Lung (tissue), 12 donors: ENCODE measurements around the gene AUTS2. TPM values are rescaled to one million over a fixed set of nuclear protein-coding genes. Genes with fewer than 3 reads are reported as not detected.

Experiments
- ATAC-seq: fragments of 200-7000 bp; cut with Tn5 transposase; one replicate; pipeline ENCODE4 v1.9.1; 2020; ENCODE audit warnings: moderate number of reproducible peaks; ENCODE audit not compliant: insufficient read depth, low FRiP score
- DNase-seq, 3 donors: peaks; one replicate each; pipeline ENCODE4 v3.0.0-alpha.2; 2013 to 2017
- H3K27ac ChIP-seq, 2 donors: one replicate each; pipeline ENCODE4 v1.5.1; 2013; ENCODE audit warnings: mild to moderate bottlenecking in 2 of 2, moderate library complexity in 2 of 2, control low read depth in 1 of 2, inconsistent platforms in 1 of 2, low read depth in 1 of 2, low read length in 1 of 2
- H3K27me3 ChIP-seq, 3 donors: one replicate each; pipeline ENCODE4 v1.5.1; 2013; ENCODE audit warnings: low read length in 2 of 3; ENCODE audit not compliant: control insufficient read depth in 3 of 3, insufficient read depth in 3 of 3
- H3K36me3 ChIP-seq, 4 donors: one replicate each; pipeline ENCODE4 v1.5.1; 2013; ENCODE audit warnings: low read length in 4 of 4, mild to moderate bottlenecking in 1 of 4, moderate library complexity in 1 of 4; ENCODE audit not compliant: control insufficient read depth in 4 of 4, insufficient read depth in 4 of 4
- H3K4me1 ChIP-seq, 5 donors: one replicate each; pipeline ENCODE4 v1.5.1; 2013; ENCODE audit warnings: low read length in 5 of 5, mild to moderate bottlenecking in 2 of 5, moderate library complexity in 1 of 5; ENCODE audit not compliant: control insufficient read depth in 5 of 5, insufficient read depth in 5 of 5
- H3K4me3 ChIP-seq: one replicate; pipeline ENCODE4 v1.5.1; 2013; ENCODE audit warnings: mild to moderate bottlenecking, control low read depth, moderate library complexity
- H3K9ac ChIP-seq, 2 donors: one replicate each; pipeline ENCODE4 v1.5.1; 2013; ENCODE audit warnings: low read length in 2 of 2, control low read depth in 1 of 2; ENCODE audit not compliant: insufficient read depth in 1 of 2
- H3K9me3 ChIP-seq, 4 donors: one replicate each; pipeline ENCODE4 v1.5.1; 2013; ENCODE audit warnings: low read length in 3 of 4, mild to moderate bottlenecking in 1 of 4, moderate library complexity in 1 of 4; ENCODE audit not compliant: control insufficient read depth in 4 of 4, insufficient read depth in 3 of 4
- CTCF ChIP-seq: IDR thresholded peaks from 2 replicates; pipeline ENCODE4 v1.5.1; 2012; ENCODE audit warnings: mild to moderate bottlenecking; ENCODE audit errors: control extremely low read depth, extremely low read depth
- WGBS, 2 donors: extraction: QIAGEN DNeasy Blood & Tissue Kit; methylation state at CpG; one replicate each; pipeline ENCODE4 v1.1.7; 2013; 5-methylcytosine and 5-hydroxymethylcytosine counted together
- polyA plus RNA-seq, 2 donors: library from polyadenylated mRNA; stranded (reverse); fragments of 200-250 nt; gene quantifications; one replicate each; pipeline ENCODE4 v1.2.1, GENCODE V29; 2013
- total RNA-seq, 2 donors: library from RNA; depleted of rRNA in 1 of 2; stranded (reverse); fragments of >200 nt in 1 of 2; gene quantifications; one replicate each; pipeline ENCODE4 v1.2.1, GENCODE V29; 2014 to 2021
- donor health status: control.
- donor health status: control.
- donor health status: Bipolar disorder and iron deficiency.
- donor health status: healthy.
- donor health status: DM: yes; HTN: yes; CAD: no.

Gene AUTS2
- total and polyA plus RNA-seq, 4 donors = 11.8 to 115 (median 40.6) TPM

GRCh38 chr7:70781922-70782311 is 1183.6 kb downstream of the AUTS2 start:
- 94 to 97% methylated on average over 11 of the region's 11 CpGs for WGBS, 2 donors
- H3K4me1 ChIP-seq = no peaks in the 10 kb centered on the region
- H3K27me3 ChIP-seq = no peaks in the 10 kb centered on the region
- H3K9ac ChIP-seq = no peak overlapping the region
- no peaks in the 10 kb centered on the region for H3K9me3 ChIP-seq
- DNase-seq = no peak
- no peak for ATAC-seq
- no peak for TF ChIP-seq CTCF
- no peak overlapping the region for H3K27ac ChIP-seq
- H3K36me3 ChIP-seq = peaks cover 11 to 66% (median 42%) of the 10 kb centered on the region in 4 donors
- no peak overlapping the region for H3K4me3 ChIP-seq

- H3K27me3 ChIP-seq = no peaks in the 10 kb centered on the region
- no peaks in the 10 kb centered on the region for H3K4me1 ChIP-seq
- no peak overlapping the region for H3K27ac ChIP-seq
- TF ChIP-seq CTCF = no peak
- DNase-seq (no peak), ATAC-seq (no peak)
- peaks cover 7 to 68% (median 40%) of the 10 kb centered on the region in 4 donors for H3K36me3 ChIP-seq
- no peak overlapping the region for H3K4me3 ChIP-seq
- no peaks in the 10 kb centered on the region for H3K9me3 ChIP-seq
- WGBS, 2 donors = 94 to 95% methylated on average over 1 of the region's 1 CpG
- H3K9ac ChIP-seq = no peak overlapping the region
Measured at GRCh38 chr7:70782796-70783195, 1184.5 kb downstream of the AUTS2 start.

GRCh38 chr7:70785427-70785826 is 1187.2 kb downstream of the AUTS2 start:
- ATAC-seq (no peak), DNase-seq (no peak)
- 92 to 98% methylated on average over 5 of the region's 5 CpGs for WGBS, 2 donors
- Histone ChIP-seq H3K9ac (no peak overlapping the region), H3K27me3 (no peaks in the 10 kb centered on the region), H3K27ac (no peak overlapping the region), H3K9me3 (peaks cover 0 to 2% (median 0%) of the 10 kb centered on the region in 4 donors), H3K4me1 (no peaks in the 10 kb centered on the region), H3K4me3 (no peak overlapping the region), H3K36me3 (peaks cover 12 to 66% (median 51%) of the 10 kb centered on the region in 4 donors)
- no peak for TF ChIP-seq CTCF

GRCh38 chr7:70786076-70786475 is 1187.8 kb downstream of the AUTS2 start:
- no peak overlapping the region for H3K4me3 ChIP-seq
- no peaks in the 10 kb centered on the region for H3K27me3 ChIP-seq
- no peak for ATAC-seq
- H3K36me3 ChIP-seq = peaks cover 17 to 67% (median 52%) of the 10 kb centered on the region in 4 donors
- no peak for TF ChIP-seq CTCF
- peaks cover 0 to 2% (median 0%) of the 10 kb centered on the region in 4 donors for H3K9me3 ChIP-seq
- no peak overlapping the region for H3K27ac ChIP-seq
- no peak overlapping the region for H3K9ac ChIP-seq
- DNase-seq = no peak
- WGBS, 2 donors = 93 to 96% methylated on average over 6 of the region's 6 CpGs
- no peaks in the 10 kb centered on the region for H3K4me1 ChIP-seq
